Nephron progenitor cell (in vitro differentiated cells): Measurements from ENCODE around the gene SPSB4.
A peak's percentile ranks its signal among the peaks of the same experiment; 100 is the strongest.

Experiments used
- DNase-seq: peaks from one replicate; pipeline ENCODE4 v3.0.0; 2021
- H3K27ac Mint-ChIP-seq: 2 replicates; pipeline ENCODE4 v1.8.0; 2021; ENCODE audit warnings: mild to moderate bottlenecking, moderate library complexity, mixed read lengths
- H3K27me3 Mint-ChIP-seq: 2 replicates; pipeline ENCODE4 v1.8.0; 2021; ENCODE audit warnings: mild to moderate bottlenecking, low read depth, mixed read lengths; ENCODE audit not compliant: poor library complexity
- H3K36me3 Mint-ChIP-seq: 2 replicates; pipeline ENCODE4 v1.8.0; 2021; ENCODE audit warnings: low read depth, mixed read lengths
- H3K4me1 Mint-ChIP-seq: 2 replicates; pipeline ENCODE4 v1.8.0; 2021; ENCODE audit warnings: mixed read lengths
- H3K4me3 Mint-ChIP-seq: 2 replicates; pipeline ENCODE4 v1.8.0; 2021; ENCODE audit warnings: mild to moderate bottlenecking, moderate library complexity, mixed read lengths
- H3K9me3 Mint-ChIP-seq: 2 replicates; pipeline ENCODE4 v1.8.0; 2021; ENCODE audit warnings: mild to moderate bottlenecking, moderate library complexity, mixed read lengths
- TF ChIP-seq, protein P1 (sequence below): fragments of 200-600 bp; sonication (generic); IDR thresholded peaks from 2 replicates; pipeline ENCODE4 v1.5.0; 2021; ENCODE audit warnings: antibody characterized with exemption

SPSB4 gene

DNA sequence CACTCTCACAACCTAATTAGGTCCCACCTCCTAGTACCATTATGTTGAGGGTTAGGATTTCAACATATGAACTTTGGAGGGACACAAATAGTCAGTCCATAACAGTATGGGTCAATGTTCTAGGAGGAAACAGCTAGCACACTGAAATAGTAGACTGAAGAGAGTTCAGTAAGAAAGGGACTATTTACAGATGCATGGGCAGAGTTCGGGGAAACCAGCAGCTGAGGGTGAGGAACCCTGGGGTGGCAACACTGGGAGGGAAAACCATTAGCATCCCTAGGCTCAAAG is 102.5 kb downstream of the SPSB4 start:
- H3K4me1 Mint-ChIP-seq: peaks cover 14% of the 10 kb centered on the region
- H3K4me3 Mint-ChIP-seq: no peak overlapping the region
- peaks cover 3% of the 10 kb centered on the region for H3K9me3 Mint-ChIP-seq
- H3K27me3 Mint-ChIP-seq: peaks cover 11% of the 10 kb centered on the region
- peak overlapping the region; percentile 57 for H3K27ac Mint-ChIP-seq
- TF ChIP-seq, protein P1, sequence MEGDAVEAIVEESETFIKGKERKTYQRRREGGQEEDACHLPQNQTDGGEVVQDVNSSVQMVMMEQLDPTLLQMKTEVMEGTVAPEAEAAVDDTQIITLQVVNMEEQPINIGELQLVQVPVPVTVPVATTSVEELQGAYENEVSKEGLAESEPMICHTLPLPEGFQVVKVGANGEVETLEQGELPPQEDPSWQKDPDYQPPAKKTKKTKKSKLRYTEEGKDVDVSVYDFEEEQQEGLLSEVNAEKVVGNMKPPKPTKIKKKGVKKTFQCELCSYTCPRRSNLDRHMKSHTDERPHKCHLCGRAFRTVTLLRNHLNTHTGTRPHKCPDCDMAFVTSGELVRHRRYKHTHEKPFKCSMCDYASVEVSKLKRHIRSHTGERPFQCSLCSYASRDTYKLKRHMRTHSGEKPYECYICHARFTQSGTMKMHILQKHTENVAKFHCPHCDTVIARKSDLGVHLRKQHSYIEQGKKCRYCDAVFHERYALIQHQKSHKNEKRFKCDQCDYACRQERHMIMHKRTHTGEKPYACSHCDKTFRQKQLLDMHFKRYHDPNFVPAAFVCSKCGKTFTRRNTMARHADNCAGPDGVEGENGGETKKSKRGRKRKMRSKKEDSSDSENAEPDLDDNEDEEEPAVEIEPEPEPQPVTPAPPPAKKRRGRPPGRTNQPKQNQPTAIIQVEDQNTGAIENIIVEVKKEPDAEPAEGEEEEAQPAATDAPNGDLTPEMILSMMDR: no peak
- peaks cover 8% of the 10 kb centered on the region for H3K36me3 Mint-ChIP-seq
- no peak for DNase-seq

DNA sequence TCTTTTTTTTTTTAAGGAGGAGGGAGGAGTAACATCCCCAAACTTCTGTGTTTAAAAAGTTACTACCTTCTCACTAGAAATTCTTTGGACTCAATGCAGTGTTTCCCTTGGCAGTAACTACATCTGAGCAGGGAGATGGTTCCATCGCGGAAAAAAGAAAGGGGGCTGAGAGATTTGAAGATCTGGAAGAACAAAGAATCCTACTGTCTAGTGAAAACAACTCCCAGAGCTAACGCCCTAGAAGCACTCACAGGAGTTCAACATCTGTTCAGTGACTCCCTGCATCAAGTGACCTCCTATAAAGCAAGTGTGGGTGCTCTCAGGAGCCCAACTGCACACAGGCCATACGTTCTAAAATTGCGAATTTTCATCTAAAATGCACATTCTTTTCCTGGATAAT is 113.7 kb downstream of the SPSB4 start:
- no peak overlapping the region for H3K4me3 Mint-ChIP-seq
- peak overlapping the region; percentile 88 for H3K27ac Mint-ChIP-seq
- H3K9me3 Mint-ChIP-seq: peaks cover 63% of the 10 kb centered on the region
- peaks cover 55% of the 10 kb centered on the region for H3K36me3 Mint-ChIP-seq
- no peaks in the 10 kb centered on the region for H3K27me3 Mint-ChIP-seq
- TF ChIP-seq, protein P1: no peak
- H3K4me1 Mint-ChIP-seq: no peaks in the 10 kb centered on the region
- no peak for DNase-seq

DNA sequence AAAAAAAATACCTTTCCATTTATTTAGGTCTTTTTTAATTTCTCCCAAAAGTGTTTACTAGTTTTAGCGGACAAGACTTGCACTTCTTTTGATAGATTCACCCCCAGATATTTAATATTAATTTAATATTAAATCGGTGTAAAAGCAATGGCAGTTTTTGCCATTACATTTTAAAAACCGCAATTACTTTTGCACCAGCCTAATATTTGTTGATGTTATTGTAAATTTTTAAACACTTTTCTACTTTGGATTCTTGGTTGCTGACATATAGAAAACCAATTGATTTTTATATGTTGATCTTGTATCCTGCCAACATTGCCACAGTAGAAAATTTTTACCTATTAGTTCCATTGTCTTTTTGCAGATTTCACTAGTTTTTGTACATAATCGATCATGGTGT is 116.5 kb downstream of the SPSB4 start:
- DNase-seq: no peak
- TF ChIP-seq, protein P1: no peak
- Mint-ChIP-seq H3K4me3 (no peak overlapping the region), H3K36me3 (peaks cover 31% of the 10 kb centered on the region), H3K4me1 (no peaks in the 10 kb centered on the region), H3K9me3 (peaks cover 36% of the 10 kb centered on the region), H3K27ac (no peak overlapping the region), H3K27me3 (no peaks in the 10 kb centered on the region)

DNA sequence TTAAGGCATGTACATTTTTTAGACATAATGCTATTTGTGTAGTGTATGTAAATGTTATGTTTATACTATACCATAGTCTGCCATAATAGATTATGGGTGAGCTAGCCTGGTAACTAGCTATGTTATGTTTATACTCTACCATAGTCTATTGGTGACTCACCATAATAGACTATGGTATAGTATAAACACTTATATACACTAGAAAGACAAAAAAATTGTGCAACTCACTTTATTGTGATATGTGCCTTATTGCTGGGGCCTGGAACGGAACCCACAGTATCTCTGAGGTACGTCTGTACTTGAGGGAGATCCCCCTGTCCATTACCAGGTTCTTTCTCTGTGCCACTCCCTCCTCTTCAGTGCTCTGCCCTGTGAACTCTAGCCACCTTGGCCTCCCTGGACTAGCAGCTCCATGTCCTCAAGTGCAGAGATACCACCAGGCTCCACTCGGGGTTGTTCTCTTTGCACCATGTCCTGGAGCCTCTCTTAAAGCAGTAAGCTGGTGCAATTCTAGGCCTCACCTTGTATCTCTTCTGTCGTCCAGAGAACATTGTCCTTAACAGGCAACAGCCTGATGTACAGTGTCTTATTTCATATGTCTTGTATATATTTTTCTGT is 119.6 kb downstream of the SPSB4 start:
- H3K27ac Mint-ChIP-seq: no peak overlapping the region
- H3K27me3 Mint-ChIP-seq: no peaks in the 10 kb centered on the region
- H3K9me3 Mint-ChIP-seq: peaks cover 17% of the 10 kb centered on the region
- peaks cover 15% of the 10 kb centered on the region for H3K36me3 Mint-ChIP-seq
- no peak for DNase-seq
- H3K4me1 Mint-ChIP-seq: no peaks in the 10 kb centered on the region
- no peak overlapping the region for H3K4me3 Mint-ChIP-seq
- TF ChIP-seq, protein P1: no peak

DNA sequence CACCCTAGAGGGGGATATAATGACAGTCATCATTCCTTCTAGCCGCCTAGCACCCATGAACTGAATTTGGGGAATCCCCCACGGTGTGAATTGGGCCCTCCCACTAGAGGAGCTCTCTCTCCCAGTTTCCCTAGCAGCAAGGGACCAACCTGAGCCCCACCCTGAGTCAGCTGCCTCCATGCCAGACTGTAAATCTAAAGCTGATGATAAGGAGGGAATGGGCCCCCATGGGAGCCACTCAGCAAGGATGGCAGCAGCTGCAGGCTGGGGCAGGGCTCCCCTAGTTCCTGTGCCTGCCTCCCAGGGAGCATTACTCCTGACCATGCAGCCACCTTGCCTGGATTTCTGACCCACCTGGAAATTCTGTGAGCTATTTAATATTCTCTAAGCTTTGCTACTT is 123.5 kb downstream of the SPSB4 start:
- no peak overlapping the region for H3K27ac Mint-ChIP-seq
- TF ChIP-seq, protein P1: no peak
- H3K36me3 Mint-ChIP-seq: peaks cover 3% of the 10 kb centered on the region
- H3K27me3 Mint-ChIP-seq: peaks cover 4% of the 10 kb centered on the region
- no peaks in the 10 kb centered on the region for H3K4me1 Mint-ChIP-seq
- no peak overlapping the region for H3K4me3 Mint-ChIP-seq
- no peak for DNase-seq
- H3K9me3 Mint-ChIP-seq: peaks cover 5% of the 10 kb centered on the region

DNA sequence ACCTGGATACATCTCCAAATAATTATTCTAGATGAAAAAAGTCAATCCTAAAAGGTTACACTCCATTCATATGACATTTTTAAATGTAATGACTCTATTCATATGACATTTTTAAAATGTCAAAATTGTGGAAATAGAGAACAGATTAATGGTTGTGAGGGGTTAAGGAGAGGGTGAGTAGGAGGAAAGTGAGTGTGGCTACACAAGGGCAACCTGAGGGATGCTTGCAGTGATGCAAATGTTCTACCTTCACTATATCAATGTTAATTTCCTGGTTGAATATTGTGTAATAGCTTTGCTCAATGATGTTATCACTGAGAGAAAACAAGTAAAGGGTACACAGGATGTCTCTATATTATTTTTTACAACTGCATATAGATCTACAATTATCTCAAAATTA is 125.6 kb downstream of the SPSB4 start:
- Mint-ChIP-seq H3K36me3 (peaks cover 13% of the 10 kb centered on the region), H3K4me3 (no peak overlapping the region), H3K27me3 (peaks cover 8% of the 10 kb centered on the region), H3K4me1 (peaks cover 9% of the 10 kb centered on the region), H3K27ac (no peak overlapping the region), H3K9me3 (peaks cover 21% of the 10 kb centered on the region)
- no peak for DNase-seq
- TF ChIP-seq, protein P1: no peak
